GM15510 (cell line): ENCODE measurements around the gene GRIK1.

Experiments
- POLR2A ChIP-seq: IDR thresholded peaks from 3 replicates; pipeline ENCODE4 v1.6.1; 2011; ENCODE audit warnings: borderline replicate concordance; ENCODE audit not compliant: insufficient read length; ENCODE audit errors: extremely low read depth

Gene GRIK1

DNA sequence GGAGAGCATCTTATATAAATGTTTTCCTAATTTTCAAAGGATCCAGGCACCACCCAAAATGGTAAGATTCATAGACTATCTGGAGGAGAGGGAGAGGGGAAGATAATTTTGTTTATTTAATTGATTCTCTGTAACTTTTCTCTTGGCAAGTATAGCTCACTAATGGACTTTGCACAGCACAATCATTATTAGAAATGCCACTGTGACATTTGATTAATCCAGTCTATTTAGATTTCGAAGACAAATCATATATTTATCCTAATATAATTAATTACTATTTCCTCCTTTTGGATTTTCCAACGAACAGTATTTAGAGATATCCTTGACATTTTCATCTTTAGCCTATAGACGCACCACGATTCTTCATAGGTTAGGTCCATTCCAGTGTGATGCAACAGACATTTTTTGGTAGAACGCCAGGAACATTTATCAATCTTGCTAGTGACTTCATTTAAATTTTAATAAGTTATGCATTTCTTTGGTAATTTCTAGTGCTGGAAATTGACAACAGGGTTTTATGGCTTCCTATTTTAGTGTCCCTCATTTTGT is 152.4 kb downstream of the GRIK1 start:
- no peak for TF ChIP-seq POLR2A

DNA sequence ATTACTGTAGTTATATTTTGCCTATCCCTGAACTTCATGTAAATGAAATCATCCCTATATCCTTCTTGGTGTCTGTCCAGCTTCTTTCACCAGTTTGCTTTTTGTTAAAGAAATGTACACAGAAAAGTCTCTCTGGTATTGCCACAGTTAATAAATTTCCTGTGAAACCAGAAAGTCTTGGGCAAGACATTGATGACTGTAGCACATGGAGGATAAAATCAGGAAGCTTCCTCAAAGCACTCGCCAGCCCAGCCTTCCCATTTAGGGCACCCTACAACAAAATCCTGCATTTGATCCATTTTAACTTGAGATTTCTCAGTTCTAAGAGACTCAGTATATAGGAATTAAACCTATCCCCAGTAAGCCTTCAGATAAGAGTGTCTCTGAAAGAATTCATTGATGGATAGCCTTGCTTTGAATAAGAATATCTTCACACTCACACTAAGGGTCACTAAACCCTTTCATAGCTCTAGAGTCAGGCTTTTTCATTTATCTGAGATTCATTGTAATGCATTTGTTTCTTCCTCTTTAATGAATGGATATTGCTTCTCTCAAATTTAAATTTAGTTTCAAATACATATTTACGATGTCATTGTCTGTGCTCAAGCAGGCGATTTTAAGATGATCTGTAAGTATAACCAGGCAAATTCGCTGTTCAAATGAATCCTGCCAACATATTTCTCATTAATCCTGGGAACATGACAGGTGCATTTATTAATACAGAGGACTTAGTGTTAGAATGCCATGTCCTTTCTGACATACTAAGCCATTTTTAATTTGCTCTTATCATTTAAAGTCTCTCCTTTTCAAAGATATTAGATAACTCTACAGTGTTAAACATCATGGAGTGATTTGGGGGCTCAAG is 153.1 kb downstream of the GRIK1 start:
- TF ChIP-seq POLR2A, result no peak

DNA sequence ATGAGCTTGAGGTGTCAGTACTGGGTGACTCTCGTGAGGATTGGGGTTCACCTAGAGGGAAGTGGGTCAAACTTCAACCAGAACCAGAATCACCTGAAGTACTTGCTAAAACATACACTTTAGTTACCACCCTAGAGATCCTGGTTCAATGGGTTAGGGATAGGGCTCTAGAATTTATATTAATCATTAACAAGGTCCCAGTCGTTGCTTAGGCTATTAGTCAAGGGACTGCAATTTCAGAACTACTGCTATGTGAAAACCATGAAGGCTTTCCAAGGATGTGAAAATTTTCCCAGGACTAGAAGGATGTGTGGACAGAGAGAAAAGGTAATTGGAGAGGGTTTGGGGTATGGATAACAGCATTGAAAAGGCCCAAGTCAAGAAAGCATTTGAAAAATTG is 162.6 kb downstream of the GRIK1 start:
- no peak for TF ChIP-seq POLR2A

DNA sequence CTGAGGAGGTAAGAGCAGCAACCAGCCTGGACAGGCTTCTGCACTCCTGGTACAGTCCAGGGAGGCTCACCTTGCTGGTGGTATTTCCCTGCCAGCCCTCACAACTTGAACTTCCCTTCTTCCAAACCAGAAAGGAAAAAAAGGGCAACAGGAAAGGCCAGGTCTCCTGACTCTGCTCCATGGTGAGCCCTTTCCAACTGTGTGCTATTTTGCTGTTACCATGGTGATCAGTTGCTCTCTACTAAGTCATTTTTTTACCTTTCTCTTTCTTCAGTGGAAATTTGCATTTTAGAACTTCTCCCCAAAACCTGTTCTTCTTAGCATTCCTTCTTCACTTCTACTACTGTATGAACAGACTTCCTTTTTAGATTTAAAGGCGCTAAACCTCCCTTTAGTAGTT is 164.3 kb downstream of the GRIK1 start:
- TF ChIP-seq POLR2A, result no peak

DNA sequence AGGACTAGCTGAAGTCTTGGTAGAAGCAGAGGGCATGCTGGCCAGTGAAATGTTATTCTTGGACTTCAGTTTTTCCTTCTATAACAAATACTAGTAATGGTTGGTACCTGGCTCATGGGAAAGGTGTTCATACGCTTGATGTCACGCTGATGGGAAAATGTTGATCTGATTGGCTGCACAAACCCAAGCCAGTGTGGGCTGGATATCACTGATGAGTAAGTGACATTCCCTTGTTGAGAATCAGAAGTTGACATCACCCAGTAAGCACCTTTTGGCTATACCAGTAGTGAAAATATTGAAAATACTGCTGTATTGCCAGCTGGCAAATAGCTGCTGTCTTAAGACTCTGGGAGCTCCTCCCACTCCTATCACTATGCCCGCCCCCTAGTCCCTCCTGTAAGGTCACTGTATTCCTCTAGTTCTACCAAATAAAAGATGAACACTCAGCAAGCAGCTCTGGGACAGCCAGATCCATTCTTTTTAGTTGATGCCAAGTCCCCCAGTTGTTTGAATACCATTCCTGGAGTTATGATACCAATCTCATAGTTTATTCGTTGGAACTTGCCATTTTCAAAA is 168.2 kb downstream of the GRIK1 start:
- no peak for TF ChIP-seq POLR2A

DNA sequence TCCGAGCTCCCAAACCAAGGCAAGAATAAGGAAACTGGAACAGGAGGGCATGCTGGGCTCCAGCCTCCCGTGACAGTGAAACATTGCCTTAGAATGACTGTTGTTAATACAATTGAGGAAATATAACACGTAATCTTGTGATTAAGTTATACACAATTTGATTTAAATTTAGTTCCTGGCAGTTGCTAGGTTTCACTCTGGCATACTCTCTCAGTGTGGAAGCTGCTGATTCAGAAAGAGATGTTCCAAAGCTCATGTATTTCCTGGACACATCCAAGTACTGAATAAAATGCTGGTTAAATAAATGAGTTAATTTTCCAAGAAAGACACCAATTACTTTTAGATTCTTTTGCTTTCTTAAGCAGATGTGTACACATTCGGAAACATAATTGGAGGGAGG is 176.1 kb downstream of the GRIK1 start:
- no peak for TF ChIP-seq POLR2A

DNA sequence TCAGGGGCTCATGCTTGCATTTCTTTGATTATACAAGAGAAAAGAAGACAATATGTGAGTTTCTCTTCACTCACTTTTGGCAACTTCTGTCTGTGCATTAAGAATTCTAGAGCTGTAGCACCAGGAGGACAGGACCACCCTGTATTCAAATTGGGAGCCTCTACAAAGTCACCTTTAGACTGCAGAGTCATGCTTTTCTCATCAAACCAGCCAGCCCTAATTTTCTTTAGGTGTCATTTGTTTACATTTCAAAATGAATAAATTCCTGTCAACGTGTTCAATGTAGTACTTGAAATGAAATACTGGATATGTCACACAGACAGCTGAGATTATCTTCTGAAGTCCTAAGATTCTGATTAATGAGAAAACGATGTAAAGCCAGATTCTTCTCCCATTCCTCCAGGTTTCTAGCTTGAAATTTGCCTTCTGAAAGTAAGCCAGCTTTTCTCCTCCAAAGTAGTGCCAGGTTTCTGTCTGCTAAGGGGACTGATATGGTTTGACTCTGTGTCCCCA is 177.2 kb downstream of the GRIK1 start:
- TF ChIP-seq POLR2A, result no peak

DNA sequence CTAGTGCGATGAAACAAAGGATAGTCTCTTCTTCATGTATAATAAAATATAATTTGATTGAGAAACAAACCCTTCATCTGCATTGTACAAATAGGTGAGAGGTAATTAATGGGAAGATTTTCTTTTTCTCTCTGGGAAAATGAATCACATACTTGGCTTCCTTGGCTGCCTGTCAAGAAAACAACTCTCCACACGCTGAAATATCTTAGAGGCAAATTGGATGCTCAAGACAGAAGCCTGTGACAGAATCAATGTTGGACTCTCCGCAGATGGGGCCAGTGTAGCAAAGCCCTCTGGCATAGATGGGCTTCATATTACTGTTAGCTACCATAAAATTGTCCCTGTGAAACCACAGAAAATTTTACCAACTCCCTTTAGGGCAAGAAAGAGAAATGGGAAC is 186.6 kb downstream of the GRIK1 start:
- TF ChIP-seq POLR2A, result no peak

DNA sequence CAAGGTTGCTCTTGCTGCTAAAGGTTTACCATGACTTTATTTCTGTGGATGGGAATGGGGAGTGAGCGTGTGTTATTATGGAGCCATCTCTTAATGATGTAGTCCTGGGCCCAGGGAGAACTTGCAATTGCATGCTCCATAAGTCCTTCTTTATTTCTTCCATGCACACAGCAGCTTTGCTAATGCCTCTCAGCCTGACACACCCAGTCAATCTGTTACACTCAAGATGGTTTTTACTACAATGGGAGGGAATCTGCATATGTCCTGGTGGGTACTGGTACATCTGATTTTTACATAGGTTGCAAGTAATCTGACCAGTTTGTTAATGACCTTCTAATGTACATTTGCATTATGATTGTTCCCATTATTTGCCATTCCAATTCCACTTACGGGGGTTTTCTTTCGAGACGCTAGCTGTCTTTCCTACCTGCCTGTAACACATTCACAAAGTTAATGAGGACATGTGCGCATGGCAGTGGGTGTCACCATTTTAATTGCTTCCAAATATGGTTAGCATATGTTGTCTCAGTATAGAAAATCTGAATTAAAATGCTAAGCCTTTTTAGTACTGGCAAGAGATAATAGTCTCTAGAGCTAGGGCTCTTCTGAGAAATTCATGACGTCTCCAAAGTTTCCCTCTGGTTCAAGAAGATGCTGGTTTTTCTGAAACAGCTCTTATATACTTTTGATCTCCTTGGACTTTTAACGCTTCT is 188.2 kb downstream of the GRIK1 start:
- no peak for TF ChIP-seq POLR2A

DNA sequence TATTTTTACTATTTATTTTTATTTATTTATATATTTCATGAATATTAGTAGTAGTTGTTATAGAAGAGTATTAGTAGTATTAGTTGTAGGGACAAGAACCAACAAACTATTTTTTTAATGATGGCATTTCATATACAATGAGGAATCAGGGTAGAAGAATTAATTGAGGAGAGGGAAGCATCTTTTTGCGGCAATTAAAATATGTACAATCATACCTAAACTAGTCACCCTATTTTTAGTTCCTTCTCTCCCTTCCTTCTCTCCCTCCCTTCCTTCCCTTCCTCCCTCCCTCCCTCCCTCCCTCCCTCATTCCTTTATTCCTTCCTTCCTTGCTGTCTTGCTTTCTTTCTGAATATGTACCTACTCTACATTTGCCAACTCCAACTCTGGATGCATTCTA is 189.8 kb downstream of the GRIK1 start:
- no peak for TF ChIP-seq POLR2A

DNA sequence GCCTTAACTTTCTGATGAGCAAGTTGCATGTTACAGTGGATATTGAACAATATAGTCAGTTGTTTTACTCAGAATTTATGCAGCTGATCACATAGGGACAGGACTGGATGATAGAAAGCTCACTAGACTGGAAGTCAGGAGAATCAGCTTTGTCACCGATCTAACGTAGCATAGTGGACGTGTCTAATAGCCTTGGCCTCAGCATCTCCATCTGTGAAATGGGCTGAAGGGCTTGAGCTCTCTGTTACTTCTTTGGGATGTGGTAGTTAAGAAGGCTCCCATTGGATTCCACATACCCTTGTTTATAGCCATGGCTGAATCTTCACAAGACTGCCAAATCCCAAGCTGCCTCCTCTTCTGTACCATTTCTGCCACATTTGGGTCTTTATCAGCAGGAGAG is 190.6 kb downstream of the GRIK1 start:
- no peak for TF ChIP-seq POLR2A

DNA sequence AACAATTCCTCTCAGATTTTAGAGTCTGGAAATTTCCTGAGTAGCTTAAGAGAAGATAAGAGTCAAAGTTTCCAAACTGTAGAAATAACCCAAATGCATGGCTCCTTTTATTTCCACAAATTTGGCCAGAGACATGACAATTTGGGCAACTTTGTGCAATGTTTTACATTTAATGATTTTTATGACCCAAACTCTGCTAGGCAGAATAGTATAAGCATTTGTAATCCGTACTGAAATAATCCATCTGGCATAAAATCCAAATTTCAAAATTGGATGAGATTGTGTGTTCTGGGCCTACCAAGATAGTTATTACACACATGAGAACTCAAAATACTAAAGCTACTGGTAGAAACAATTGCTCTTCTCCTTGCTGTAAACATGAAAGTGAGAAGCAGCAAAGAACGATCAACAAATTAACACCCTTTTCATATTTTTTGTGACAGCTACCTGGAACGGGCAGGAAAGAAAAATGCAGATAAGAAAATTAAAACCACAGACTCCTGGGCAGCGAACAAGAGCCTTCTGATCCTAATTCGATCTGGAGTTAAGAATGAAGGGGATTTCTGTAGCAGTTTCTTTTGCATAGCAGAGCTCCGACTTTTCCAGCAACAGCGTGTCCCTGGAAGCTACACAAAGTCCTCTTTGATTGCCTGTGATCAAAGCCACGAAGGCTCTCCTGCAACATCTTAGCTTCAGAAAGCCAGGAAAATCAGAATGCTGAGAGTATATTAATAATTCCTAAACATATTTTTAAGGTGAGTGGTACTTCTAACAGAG is 191.2 kb downstream of the GRIK1 start:
- TF ChIP-seq POLR2A, result no peak

DNA sequence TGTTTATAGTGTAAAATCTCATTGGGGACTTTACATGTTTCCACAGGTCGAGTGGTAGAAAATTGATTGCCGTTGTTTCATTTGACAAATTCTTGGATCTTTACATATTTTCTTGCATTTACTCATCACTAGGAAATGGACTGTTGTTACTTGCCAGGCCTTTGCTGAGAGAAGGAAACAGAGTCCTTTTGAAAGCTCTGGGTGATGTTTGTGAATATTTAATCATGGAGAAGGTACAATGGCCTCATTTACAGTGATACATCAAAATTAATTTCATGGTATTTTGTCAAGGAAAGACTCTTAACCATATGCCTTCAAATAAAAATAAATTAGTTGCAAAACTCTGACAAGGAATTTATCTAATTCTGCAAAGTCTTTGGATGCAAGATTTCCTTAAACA is 198.0 kb downstream of the GRIK1 start:
- TF ChIP-seq POLR2A, result no peak

DNA sequence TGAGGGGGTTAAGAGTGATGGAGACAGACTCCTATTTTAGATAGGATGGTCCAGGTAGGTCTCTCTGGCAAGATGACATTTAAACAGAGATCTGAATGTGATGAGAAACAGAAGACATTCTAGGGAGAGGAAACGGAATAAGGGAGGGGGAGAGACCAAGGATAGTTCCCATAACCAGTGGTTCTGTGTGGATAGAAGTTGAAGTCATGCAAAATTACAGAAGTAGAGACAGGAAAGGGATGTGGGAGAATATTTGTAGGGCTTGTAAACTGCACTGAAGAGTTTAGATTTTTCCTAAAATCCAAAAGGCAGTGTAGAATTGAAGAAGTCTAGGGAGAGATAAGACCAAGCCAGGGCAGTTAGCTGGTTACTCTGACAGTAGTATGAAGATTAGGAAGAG is 200.6 kb downstream of the GRIK1 start:
- no peak for TF ChIP-seq POLR2A

DNA sequence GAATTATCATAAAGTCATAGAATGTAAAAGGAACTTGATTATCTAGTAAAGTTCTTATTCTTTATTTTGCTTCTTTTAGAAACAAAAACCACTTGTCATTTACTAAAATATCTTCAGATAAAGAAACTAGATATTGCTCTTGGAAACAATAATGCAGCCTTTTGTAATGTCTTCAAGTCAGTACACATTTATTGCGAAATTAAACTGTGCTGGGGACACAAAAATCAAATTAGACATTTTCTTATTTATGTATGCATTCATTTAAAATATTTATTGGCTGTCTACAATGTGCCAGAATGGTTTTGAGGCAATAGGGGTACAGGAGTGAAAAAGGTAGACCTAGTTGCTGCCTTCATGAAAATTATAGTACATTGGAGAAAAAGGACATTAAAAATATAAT is 201.1 kb downstream of the GRIK1 start:
- no peak for TF ChIP-seq POLR2A

DNA sequence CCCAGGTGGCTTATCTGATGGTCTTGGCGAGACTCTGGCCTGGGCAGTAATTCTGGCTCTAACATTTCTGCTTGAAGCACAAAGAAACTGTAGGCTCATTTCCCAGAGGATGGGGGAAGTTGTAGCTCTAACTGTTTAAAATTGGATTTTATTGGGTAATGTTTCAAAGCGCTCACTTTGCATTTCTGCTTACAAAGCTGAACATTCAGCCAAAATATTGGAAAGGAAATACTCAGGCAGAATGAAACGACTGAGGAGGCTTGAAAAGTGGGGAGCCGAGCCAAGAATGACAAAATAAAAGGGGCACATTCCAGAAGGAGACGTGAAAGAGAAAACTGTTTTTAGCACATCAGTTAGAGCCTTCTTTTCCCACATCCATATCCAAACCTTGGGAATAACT is 202.6 kb downstream of the GRIK1 start:
- TF ChIP-seq POLR2A, result no peak

DNA sequence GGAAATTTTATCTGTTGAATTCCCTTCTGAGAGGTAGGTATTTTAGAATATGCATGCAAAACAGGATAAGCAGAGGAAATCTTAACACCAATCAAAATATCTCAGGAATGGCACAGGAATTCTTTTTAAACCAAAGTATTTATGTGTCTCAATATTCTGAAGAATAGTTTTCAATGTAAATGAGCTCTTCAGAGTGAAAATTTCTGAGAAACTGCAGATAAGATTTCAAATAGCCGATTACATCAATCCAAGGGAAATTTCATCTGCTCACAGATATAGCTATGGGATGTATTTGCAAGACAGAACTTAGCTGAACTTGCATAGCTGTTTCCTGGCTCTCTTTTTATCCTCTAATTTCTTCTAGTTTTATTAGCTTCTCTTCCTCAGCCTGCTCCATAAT is 209.5 kb downstream of the GRIK1 start:
- no peak for TF ChIP-seq POLR2A
